Astrocyte (in vitro differentiated cells and primary cell): ENCODE results near the gene C1orf21. TPM values are rescaled to one million over a fixed set of nuclear protein-coding genes. Genes with fewer than 3 reads are reported as not detected.
A peak's percentile ranks its signal among the peaks of the same experiment; 100 is the strongest.

Experiments
- DNase-seq: peaks from one replicate; pipeline ENCODE4 v3.0.0-alpha.2; 2010; ENCODE audit warnings: low read depth
- FAIRE-seq: peaks from 2 replicates; lab custom pipeline; 2011; peaks lifted over from hg19 to GRCh38; lab: Jason Lieb, UNC
- H2AFZ ChIP-seq: 2 replicates; pipeline ENCODE4 v1.6.0; 2012; ENCODE audit warnings: low read depth, low read length, inconsistent platforms
- H3K27ac ChIP-seq: 2 replicates; pipeline ENCODE4 v1.5.1; 2011; ENCODE audit warnings: low read depth, low read length, inconsistent platforms
- H3K27me3 ChIP-seq: 2 replicates; pipeline ENCODE4 v1.6.0; 2011; ENCODE audit warnings: low read length, inconsistent platforms; ENCODE audit not compliant: insufficient read depth
- H3K36me3 ChIP-seq: 2 replicates; pipeline ENCODE4 v1.5.1; 2011; ENCODE audit warnings: low read length, inconsistent platforms; ENCODE audit not compliant: insufficient read depth
- H3K4me1 ChIP-seq: 2 replicates; pipeline ENCODE4 v1.5.1; 2011; ENCODE audit warnings: low read length, inconsistent platforms; ENCODE audit not compliant: insufficient read depth
- H3K4me2 ChIP-seq: 2 replicates; pipeline ENCODE4 v1.6.0; 2012; ENCODE audit warnings: low read length, inconsistent platforms
- H3K4me3 ChIP-seq: 2 replicates; pipeline ENCODE4 v1.5.1; 2011; ENCODE audit warnings: low read depth, mild to moderate bottlenecking, low read length, inconsistent platforms; ENCODE audit not compliant: insufficient read depth
- H3K79me2 ChIP-seq: 2 replicates; pipeline ENCODE4 v1.6.0; 2012; ENCODE audit warnings: mild to moderate bottlenecking, low read length, inconsistent platforms; ENCODE audit not compliant: insufficient read depth
- H3K9ac ChIP-seq: 2 replicates; pipeline ENCODE4 v1.6.0; 2012; ENCODE audit warnings: mild to moderate bottlenecking, low read length, inconsistent platforms
- H3K9me3 ChIP-seq: 2 replicates; pipeline ENCODE4 v1.5.1; 2012; ENCODE audit warnings: low read depth, mild to moderate bottlenecking, low read length, inconsistent platforms; ENCODE audit not compliant: insufficient read depth
- H4K20me1 ChIP-seq: 2 replicates; pipeline ENCODE4 v1.6.0; 2012; ENCODE audit warnings: low read length, inconsistent platforms; ENCODE audit not compliant: insufficient read depth
- H3K27ac Mint-ChIP-seq: one replicate; pipeline ENCODE4 v1.8.0; 2021; ENCODE audit warnings: mild to moderate bottlenecking, mixed read lengths; ENCODE audit not compliant: unreplicated experiment
- H3K27me3 Mint-ChIP-seq: one replicate; pipeline ENCODE4 v1.8.0; 2021; ENCODE audit warnings: low read depth, mixed read lengths; ENCODE audit not compliant: unreplicated experiment
- H3K36me3 Mint-ChIP-seq: one replicate; pipeline ENCODE4 v1.8.0; 2021; ENCODE audit warnings: low read depth, mixed read lengths; ENCODE audit not compliant: unreplicated experiment
- H3K4me1 Mint-ChIP-seq: one replicate; pipeline ENCODE4 v1.8.0; 2021; ENCODE audit warnings: low read depth, mixed read lengths; ENCODE audit not compliant: unreplicated experiment
- H3K4me3 Mint-ChIP-seq: one replicate; pipeline ENCODE4 v1.8.0; 2021; ENCODE audit warnings: mild to moderate bottlenecking, moderate library complexity, mixed read lengths; ENCODE audit not compliant: unreplicated experiment
- H3K9me3 Mint-ChIP-seq: one replicate; pipeline ENCODE4 v1.8.0; 2021; ENCODE audit warnings: mild to moderate bottlenecking, mixed read lengths; ENCODE audit not compliant: unreplicated experiment
- CTCF ChIP-seq: IDR thresholded peaks from 2 replicates; pipeline ENCODE4 v1.5.1; 2011; ENCODE audit warnings: low read depth, mild to moderate bottlenecking, inconsistent platforms, low read length, moderate library complexity; ENCODE audit not compliant: insufficient read depth
- EZH2 ChIP-seq: IDR thresholded peaks from 2 replicates; pipeline ENCODE4 v1.6.1; 2012; ENCODE audit warnings: mild to moderate bottlenecking, low read length, inconsistent platforms; ENCODE audit not compliant: insufficient read depth
- total RNA-seq: library from RNA; stranded (reverse); gene quantifications from 2 replicates; pipeline ENCODE4 v1.2.1, GENCODE V29; 2021

Gene C1orf21
- total RNA-seq, 1 donor from 2014 or later, result 15.1 TPM

GRCh38 chr1:184485751-184486723 is 99.2 kb downstream of the C1orf21 start:
- Histone ChIP-seq H3K27me3 (no peaks in the 10 kb centered on the region), H3K9me3 (no peaks in the 10 kb centered on the region), H4K20me1 (no peaks in the 10 kb centered on the region), H3K79me2 (no peaks in the 10 kb centered on the region), H3K27ac (no peak overlapping the region), H3K4me3 (no peak overlapping the region), H3K9ac (no peak overlapping the region), H2AFZ (no peak overlapping the region), H3K4me2 (no peak overlapping the region), H3K4me1 (no peaks in the 10 kb centered on the region), H3K36me3 (no peaks in the 10 kb centered on the region)
- DNase-seq (peak; percentile 26), FAIRE-seq (no peak)
- no peak overlapping the region for H3K4me3 Mint-ChIP-seq
- peaks cover 24% of the 10 kb centered on the region for H3K4me1 Mint-ChIP-seq
- H3K36me3 Mint-ChIP-seq, result no peaks in the 10 kb centered on the region
- TF ChIP-seq EZH2 (no peak), CTCF (no peak)
- H3K27me3 Mint-ChIP-seq, result no peaks in the 10 kb centered on the region
- peaks cover 3% of the 10 kb centered on the region for H3K9me3 Mint-ChIP-seq
- no peak overlapping the region for H3K27ac Mint-ChIP-seq

GRCh38 chr1:184486761-184487445 is 100.1 kb downstream of the C1orf21 start:
- Histone ChIP-seq H4K20me1 (no peaks in the 10 kb centered on the region), H3K9me3 (no peaks in the 10 kb centered on the region), H3K36me3 (no peaks in the 10 kb centered on the region), H3K27me3 (no peaks in the 10 kb centered on the region), H2AFZ (no peak overlapping the region), H3K79me2 (no peaks in the 10 kb centered on the region), H3K4me2 (no peak overlapping the region), H3K9ac (no peak overlapping the region), H3K27ac (no peak overlapping the region), H3K4me1 (peaks cover 5% of the 10 kb centered on the region), H3K4me3 (no peak overlapping the region)
- no peak for TF ChIP-seq EZH2
- no peak for TF ChIP-seq CTCF
- no peak for FAIRE-seq
- Mint-ChIP-seq H3K9me3 (no peaks in the 10 kb centered on the region), H3K4me1 (peaks cover 26% of the 10 kb centered on the region), H3K27ac (no peak overlapping the region), H3K36me3 (no peaks in the 10 kb centered on the region), H3K27me3 (no peaks in the 10 kb centered on the region), H3K4me3 (no peak overlapping the region)
- no peak for DNase-seq
